Astrocyte of the hippocampus (primary cell): ENCODE data around the gene STAT3.
"Not testable (repeated sequence)": the region's sequence is repeated elsewhere in the genome, so short reads cannot be mapped to it uniquely, and the experiment has no call there.

Experiments
- DNase-seq: peaks from one replicate; pipeline ENCODE4 v3.0.0; 2011; ENCODE audit warnings: low read depth, low spot score

The STAT3 gene

DNA sequence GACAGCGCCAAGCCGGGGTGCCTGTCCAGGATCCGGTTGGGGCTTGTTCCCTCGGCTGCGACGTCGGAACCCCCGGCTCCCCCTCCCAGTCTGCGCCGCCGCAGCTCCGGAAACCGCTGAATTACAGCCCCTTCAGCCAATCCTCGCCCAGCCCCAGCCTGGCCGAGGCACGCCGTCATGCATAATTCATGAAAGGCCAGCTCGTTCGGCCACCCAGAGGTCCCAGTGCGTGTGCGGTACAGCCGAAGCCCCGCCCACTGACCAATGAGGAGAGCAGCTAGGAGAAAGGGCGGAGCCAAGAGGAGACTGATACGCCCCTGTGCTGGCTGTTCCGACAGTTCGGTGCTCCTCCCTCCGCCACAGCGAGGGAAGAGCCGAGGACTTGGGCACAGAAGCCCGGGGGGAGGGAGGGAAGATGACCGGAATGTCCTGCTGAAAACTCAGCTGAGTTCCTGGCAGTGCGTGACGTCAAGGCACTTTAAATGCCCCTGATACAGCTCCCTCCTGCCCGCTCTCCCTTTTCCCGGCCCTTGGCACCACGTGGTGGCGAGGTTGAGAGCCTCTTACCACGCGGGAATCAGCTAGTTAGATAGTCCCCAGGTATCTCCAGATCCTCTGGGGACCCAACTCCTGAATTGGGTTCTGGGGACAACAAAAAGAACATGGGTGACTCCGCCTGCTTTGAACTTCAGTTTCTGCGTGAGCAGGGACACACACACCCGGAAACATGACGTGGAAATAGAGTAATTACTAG lies at the start of gene STAT3:
STAT3 (minus strand) TSS at position 62 of the 754 bp plus-strand sequence. CDS start 39,926 bp downstream, outside the sequence.
- peak; percentile 100 for DNase-seq

DNA sequence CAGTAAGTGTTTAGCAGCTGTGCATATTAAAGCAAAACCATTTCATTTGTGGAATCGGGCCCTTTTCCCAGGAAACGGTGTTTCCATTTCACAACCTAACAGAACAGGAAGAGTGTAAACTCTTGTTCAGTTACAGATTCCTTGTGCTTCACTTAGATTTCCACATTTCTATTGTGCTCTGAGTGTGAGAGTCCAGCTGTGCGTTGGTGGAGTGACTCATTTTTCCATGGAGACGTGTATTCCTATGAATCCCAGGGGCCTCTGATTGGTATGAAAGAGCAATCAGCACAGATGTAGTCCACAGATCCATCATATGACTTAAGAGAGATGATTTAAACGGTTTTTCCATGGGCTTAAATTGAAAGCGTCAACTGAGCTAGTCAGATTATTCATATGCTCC lies 48.1 kb upstream of the STAT3 start:
- peak; percentile 71 for DNase-seq

DNA sequence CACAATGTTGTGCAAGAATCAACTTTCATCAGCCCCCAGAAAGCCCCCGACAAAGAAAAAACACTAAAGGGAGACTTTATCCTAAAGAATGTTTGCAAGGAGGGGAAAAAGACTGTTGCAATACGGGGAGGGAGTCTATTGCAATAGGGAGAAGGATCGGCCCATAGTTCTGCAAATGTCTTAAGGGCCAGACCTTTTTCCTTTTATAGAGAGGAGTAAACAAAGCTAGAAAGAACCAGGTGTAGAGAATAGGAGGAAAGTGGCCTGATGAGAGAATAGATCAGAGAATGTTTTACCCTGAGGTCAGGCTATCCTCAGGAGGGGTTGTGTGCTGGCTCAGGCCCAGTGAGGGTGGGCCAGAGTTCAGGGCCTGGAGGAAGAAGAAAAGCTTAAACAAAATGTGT lies 43.5 kb upstream of the STAT3 start:
- DNase-seq = no peak

DNA sequence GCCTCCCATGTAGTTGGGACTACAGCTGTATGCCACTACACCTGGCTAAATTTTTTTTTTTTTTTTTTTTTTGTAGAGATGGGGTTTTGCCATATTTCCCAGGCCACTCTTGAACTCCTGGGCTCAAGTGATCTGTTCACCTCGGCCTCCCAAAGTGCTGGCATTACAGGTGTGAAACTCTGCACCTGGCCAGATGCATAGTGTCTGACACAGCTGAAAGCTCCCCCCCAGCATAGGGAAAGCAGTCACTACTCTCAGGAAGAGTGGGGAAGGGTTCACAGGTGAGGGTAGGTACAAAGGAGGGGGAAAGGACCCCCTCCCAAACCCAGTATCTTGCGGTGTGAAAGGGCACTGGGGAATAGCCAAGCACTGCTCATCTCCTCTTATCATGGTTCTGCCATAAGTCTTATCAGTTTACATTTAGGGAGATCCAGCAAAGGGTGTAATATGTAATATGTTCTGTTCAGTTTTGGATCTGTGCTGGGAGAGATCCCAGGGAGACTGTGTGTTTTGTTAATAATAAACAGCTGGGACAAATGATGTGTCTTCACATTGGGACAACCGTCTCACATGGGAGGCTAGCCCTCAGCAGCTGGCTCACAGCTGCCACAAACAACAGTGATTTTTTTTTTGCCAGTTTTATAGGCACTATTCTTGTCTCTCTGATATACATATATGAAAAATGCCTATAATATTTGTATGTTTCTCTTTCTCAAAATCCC lies 41.6 kb upstream of the STAT3 start:
- no peak for DNase-seq

DNA sequence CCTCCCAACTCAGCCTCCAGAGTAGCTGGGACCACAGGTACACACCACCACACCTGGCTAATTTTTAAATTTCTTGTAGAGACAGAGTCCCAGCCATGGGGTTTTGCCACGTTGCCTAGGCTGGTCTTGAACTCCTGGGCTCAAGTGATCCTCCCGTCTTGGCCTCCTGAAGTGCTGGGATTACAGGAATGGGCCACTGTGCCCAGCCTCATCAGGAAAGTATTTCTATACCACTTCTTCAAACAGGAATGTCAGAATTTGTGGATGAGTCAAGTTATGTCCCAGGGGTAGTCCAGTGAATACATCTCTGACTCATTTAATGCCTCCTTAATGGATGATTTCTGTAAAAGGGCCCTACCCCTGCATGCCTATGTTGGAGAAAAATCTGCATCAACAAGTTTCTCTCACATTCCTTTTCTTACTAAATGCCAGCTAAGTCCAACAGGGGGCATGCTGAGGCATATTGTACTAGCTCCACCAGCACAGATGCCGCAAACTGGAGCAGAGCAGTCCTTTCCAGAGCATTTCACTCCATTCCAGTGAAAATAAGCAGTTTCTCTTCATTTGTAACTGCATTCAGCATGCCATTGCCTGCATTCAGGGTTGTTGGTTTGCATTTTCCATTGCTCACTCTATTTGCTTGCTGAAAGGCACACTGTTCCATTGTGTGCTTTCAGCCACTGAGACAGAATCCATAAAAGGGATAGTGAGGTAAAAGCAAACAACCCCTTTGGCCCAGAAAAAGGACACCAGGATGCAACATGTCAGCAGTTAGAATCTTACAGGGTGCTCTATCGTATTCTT lies 40.1 kb upstream of the STAT3 start:
- DNase-seq = peak; percentile 95

- DNase-seq = peak; percentile 54
Measured at GRCh38 chr17:42424991-42425610, 36.9 kb upstream of the STAT3 start.

DNA sequence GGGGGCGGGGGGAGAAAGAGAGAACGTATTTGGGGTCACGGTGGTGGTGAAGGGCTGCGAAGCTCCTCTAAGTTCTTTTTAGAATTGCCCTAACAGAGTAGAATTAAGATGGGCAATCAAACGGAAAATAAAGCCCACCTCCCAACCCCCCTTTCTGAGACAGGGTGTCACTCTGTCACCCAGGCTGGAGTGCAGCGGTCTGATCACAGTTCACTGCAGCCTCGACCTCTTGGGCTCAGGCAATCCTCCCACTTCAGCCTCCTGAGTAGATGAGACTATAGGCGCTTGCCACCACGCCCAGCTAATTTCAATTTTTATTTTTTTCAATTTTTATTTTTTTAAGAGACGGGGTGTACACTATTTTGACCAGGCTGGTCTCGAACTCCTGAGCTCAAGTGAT lies 35.5 kb upstream of the STAT3 start:
- DNase-seq = no peak

- DNase-seq = peak; percentile 100
Measured at GRCh38 chr17:42422958-42423712, 34.9 kb upstream of the STAT3 start, which contains the start of gene CAVIN1. TSS of gene CAVIN1 (minus strand) at chr17:42423256. CDS start at chr17:42423097, 159 bp downstream.

DNA sequence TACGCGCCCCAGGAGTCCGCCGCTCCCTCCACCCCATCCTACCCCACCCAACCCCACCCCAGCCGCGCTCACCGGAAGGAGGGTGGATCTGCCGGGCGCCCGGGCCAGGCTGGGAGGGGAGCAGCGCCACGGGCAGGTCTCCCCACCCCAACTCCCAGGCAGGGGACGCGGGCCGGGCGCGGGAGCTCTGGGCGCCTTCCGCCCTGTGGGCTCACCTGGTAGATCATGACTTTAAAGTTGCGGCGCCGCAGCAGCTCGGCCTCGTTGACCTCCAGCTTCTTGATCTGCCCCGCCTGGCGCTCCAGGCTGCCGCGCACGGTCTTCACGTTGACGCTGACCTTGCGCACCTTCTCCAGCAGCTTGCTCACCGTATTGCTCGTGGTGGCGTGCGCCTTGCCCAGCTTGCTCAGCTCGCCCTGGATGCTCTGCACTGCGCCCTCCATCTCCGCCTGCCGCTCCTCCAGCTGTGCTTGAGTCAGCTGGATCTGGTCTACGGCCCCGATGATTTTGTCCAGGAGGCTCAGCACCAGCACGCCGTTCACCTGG lies 34.2 kb upstream of the STAT3 start:
- peak; percentile 57 for DNase-seq

DNA sequence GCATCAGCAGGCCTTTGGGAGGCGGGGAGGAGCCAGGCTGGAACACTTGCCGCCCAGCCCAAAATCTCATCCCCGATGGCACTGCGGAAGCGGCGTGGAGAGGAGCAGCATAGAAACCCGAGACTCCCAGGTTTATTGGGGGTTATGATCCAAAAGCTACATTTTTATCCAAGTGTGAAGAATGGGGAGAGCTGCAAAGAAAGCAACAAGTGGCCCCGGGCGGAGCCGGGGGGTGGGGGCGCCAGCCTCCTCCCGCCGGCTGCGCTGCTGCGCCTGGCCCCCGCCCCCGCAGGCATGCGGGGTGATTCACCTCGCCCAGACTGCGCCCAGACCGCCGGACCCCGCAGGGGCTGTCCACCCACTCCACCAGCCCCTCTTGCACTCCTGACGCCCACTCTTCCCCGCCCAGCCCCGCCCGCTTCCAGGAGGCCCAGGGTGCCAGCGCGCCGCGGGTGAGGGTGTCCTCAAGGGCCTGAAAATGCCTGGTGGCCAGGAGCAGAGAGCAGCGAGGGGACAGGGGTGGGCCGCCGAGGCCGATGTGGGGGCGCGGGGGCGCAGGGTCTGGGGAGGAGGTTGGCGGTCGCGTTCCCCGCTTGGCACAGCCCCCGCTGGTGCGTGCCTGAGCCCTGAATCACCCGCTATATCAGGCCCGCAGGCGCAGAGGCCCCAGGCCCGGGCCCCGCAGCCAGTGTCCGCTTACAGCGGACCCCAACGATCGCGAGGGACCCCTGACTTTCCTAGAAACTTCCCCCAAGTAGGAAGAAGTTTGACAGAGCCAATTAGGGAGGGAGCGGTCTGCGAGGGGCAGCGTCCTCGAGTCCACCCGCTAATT lies 33.5 kb upstream of the STAT3 start:
- DNase-seq = peak; percentile 88

DNA sequence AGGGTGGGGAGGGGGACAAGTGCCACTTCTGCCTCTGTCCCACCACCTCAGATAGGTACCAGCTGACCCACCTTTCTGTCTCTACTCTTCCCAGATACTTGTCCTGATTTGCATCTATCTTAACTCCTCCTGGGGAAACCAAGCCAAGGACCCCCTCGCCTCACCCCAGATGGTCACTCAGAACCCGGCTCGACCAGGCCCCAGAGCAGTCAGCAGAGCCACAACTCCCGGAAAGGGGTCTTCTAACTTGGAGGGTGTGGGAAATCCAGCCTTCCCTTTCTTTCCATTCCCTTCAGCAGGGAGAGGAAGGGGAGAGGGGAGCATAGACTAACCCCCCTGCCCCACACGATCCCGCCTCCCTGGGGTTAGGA lies 32.9 kb upstream of the STAT3 start:
- DNase-seq = no peak

- DNase-seq = not testable (repeated sequence)
Measured at GRCh38 chr17:42417981-42418380, 29.7 kb upstream of the STAT3 start.

GRCh38 chr17:42414704-42415409 lies 26.6 kb upstream of the STAT3 start:
- no peak for DNase-seq

- DNase-seq = no peak
Measured at GRCh38 chr17:42413464-42414040, 25.3 kb upstream of the STAT3 start.

DNA sequence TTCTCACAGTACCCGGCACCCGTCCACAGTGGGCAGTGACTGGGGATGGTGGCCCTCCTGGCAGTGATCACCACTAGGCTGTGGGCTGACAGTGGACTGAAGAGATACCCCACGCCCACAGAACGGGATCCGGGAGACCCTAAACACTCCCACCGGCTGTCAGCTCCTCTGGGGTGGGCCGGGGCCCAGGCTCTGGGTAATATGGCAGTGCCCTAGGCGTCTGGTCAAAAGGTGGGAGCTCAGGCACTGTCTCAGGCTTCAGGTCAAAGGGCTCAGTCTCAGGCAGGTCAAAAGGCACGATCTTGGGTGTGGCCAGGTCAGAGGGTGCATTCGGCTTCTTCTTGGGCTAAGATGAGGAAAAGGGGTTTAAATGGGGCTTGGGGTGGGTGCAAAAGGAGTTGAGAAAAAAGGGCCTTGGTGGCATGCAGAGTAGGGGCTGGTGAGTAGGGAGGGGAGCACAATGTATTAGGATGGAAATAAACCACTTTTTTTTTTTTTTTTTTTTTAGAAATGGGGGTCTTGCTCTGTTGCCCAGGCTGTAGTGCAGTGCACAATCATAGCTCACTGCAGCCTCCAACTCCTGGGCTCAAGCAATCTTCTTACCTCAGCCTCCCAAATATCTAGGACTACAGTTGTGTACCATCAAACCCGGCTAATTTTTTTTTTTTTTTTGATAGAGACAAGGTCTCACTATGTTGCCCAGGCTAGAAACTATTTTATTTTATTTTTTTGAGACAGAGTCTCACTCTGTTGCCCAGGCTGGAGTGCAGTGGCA lies 23.9 kb upstream of the STAT3 start:
- no peak for DNase-seq

DNA sequence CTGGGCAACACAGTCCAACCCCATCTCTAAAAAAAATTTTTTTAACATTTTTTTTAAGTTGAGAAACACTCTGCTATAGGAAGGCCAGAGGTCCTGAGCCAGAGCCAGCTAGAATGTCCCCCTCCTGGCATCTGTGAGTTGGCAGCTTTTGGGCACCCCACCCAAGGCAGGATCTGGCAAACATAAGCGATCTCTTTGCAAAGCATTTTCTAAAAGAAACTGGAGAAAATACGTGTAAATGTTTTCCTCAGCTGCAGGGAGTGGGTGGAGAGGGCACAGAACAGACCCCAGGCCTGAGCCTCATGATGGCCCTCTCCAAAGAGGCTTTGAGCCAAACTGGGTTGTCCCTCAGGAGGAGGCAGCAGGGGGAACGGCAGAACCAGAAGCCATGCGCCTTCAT lies 23.1 kb upstream of the STAT3 start:
- DNase-seq = no peak

- DNase-seq = no peak
Measured at GRCh38 chr17:42410319-42410685, 22.1 kb upstream of the STAT3 start.
